VCaP (cell line): ENCODE measurements around the gene HACL1.

Source experiments
- H3K27ac ChIP-seq: fragments of 450-650 bp; 2 replicates; pipeline ENCODE4 v1.5.1; 2017
- TF ChIP-seq, protein P1 (sequence below): fragments of 450-650 bp; conservative IDR thresholded peaks from 2 replicates; pipeline ENCODE4 v1.5.1; 2017; ENCODE audit warnings: mild to moderate bottlenecking, moderate library complexity

HACL1 gene

DNA sequence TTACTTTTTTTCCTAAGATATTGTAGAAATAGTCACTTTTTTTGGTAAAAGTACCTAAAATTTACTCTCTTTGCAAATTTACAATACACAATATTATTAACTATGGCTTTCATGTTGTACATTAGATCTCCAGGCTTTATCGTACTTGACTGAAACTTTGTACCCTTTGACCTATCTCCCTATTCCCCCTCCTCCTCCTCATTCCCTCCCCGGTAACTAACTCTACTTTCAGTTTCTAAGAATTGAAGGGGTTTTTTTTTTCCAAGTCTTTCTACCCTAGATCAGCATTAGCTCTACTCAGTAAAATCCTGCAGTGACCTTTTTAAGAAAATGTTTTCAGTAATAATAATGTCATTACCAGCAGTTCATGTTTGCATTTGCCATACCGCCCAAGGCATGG is 10.1 kb downstream of the HACL1 start:
- TF ChIP-seq, protein P1, sequence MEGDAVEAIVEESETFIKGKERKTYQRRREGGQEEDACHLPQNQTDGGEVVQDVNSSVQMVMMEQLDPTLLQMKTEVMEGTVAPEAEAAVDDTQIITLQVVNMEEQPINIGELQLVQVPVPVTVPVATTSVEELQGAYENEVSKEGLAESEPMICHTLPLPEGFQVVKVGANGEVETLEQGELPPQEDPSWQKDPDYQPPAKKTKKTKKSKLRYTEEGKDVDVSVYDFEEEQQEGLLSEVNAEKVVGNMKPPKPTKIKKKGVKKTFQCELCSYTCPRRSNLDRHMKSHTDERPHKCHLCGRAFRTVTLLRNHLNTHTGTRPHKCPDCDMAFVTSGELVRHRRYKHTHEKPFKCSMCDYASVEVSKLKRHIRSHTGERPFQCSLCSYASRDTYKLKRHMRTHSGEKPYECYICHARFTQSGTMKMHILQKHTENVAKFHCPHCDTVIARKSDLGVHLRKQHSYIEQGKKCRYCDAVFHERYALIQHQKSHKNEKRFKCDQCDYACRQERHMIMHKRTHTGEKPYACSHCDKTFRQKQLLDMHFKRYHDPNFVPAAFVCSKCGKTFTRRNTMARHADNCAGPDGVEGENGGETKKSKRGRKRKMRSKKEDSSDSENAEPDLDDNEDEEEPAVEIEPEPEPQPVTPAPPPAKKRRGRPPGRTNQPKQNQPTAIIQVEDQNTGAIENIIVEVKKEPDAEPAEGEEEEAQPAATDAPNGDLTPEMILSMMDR: no peak

DNA sequence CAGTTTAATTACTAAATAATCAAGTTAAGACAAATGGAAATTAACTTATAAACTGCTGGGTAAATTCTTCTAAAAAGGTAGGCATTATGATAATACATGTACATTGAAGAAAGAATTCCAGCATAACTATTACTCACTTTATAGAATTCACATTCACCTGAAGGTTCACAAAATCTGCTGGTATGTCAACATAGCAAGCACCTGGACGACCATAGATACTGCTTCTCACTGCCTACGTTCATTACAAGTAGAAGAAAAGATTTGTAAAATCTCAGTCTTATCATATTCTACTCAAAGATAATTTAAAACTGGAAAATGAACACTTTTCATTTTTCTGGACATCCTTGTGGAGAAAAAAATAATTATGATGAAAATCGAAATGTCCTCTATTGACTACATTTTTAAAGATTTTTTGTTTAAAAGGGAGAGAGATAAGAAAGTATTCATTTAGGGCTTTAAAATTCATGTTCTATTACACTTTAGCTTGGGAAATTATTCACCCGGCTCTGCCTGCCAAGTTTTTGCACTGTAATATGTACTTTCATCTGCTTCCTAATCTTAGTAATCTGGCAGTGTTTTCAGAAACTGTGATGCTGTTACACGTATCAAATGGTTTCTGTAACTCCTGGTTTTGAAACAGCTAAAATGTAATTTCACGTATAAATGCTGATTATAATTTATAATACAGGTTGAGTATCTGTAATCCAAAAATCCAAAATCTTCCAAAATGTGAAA is 16.1 kb downstream of the HACL1 start:
- TF ChIP-seq, protein P1: no peak
- no peak overlapping the region for H3K27ac ChIP-seq

More for the DNA sequence above, 10.1 kb downstream of the HACL1 start:
- no peak overlapping the region for H3K27ac ChIP-seq

DNA sequence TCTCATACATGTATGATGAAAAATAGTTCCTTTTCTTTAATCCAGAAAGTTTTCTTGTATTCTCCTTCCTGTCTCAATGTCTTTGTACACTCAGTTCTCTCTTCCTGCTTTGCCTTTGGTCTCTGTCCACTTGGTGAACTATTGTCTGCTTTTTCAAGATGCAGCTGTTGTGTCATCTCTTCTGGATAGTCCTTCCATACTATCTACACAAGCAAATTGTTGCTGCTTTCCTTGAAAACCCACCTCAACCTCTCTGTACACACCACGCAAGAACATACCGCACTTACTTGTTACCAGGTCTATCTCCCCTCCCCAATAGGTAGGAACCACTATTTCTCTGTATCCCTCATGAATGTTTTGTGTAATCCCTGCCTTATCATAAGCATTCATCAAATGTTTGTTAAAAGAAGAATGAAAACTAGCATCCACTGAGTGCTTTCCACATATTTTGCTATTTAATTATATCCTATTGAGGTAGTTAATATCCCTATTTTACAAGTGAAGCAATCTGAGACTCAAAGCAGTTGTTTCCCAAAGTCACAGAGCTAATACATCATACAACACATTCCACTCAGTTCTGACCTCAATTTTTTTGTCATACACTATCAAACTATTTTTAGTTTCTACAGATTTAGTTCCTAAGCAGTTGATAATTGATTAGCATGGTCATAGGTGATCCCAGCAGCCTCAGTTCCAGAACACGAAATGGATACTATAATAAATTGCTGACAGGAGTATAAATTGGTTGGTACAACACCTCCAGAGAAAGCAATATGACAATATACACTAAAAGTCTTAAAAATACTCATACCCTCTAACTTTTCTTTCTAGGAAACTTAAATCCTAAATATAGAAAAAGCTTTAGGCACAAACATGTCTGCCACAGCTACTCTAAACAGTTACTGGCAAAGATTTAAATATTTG is 19.6 kb downstream of the HACL1 start:
- H3K27ac ChIP-seq: no peak overlapping the region

DNA sequence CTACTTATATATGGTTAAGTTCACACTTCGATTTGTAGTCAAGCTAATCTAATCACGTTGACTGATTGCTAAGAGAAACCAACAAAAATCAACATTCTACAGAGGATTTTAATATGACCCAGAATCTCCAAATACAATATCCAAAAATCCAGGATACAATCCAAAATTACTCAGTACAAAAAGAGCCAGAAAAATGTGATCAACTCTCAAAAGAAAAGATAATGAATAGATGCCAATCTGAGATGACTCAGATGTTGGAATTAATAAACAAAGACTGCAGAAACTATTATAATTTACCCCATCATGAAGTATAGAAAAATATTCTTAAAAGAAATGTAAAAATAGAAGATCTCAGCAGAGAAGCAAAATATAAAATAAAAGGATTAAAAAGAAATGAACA is 22.3 kb downstream of the HACL1 start:
- H3K27ac ChIP-seq: no peak overlapping the region
- TF ChIP-seq, protein P1: no peak

More for the DNA sequence above, 19.6 kb downstream of the HACL1 start:
- TF ChIP-seq, protein P1: no peak

DNA sequence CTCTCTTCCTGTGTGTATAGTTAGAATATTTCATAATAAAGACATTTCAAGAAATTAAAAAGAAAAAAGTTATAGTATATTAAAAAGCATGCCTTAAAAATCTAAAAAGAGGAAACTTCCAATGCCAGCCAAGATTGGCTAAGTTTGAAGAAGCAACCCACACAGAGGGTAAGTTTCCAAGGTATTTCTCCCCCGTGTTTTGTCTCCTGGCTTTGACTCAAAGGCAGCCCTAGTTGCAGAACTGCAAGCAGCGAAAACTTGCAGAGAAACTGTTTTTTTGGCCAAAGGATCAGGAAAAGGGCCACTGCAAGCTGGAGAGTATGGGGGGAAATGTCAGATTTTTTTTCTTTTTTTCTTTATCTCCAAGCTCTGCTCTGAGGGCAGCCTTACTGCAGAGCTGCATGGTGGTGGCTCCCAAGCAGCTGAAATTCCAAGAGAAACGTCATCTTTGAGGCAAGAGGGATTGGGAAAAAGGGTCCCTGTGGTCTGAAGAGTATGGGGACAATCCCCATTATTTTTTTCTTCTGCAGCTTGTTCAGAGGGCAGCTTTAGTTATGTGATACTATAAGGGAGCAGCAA is 23.0 kb downstream of the HACL1 start:
- no peak overlapping the region for H3K27ac ChIP-seq
- TF ChIP-seq, protein P1: no peak

DNA sequence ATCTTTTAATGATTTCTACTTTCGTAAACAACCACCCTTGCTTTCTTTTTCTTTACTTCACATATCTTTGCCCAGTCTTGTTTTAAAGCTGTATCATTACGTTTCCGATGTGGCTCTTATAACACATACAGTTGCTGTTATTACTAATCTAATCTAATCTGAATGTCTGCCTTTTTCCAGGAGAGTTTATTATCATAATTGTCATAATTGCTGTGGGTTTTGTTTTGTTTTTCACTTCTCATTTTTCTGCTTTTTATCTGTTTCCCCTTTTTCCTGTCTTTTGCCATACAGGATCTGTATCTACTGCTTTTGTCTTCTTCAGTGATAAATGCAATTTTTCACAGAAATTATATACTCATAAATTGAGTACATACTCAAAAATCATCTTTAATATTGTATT is 24.9 kb downstream of the HACL1 start:
- TF ChIP-seq, protein P1: no peak
- no peak overlapping the region for H3K27ac ChIP-seq

DNA sequence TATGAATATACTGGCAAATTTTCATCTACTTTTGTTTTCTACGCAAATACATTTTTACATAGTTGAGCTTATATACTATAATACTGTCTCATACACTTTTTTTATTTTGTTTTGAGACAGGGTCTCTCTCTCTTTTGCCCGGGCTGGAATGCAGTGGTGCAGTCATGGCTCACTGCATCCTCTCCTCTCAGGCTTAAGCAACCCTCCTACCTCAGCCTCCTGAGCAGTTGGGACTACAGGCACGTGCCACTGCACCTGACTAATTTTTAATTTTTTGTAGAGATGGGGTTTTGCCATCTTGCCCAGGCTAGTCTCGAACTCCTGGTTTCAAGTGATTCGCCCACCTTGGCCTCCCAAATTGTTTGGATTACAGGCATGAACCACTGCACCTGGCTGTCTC is 25.9 kb downstream of the HACL1 start:
- TF ChIP-seq, protein P1: no peak
- H3K27ac ChIP-seq: no peak overlapping the region
